ENCODE measurements around the gene TIAM1. TPM values are rescaled to one million over a fixed set of nuclear protein-coding genes. Genes with fewer than 3 reads are reported as not detected.

TIAM1 gene
- total RNA-seq, 6 donors from 2014 or later: 13.4 to 32.1 (median 19.5) TPM

- H3K27ac ChIP-seq: no peak overlapping the region
- no peak overlapping the region for H3K4me3 ChIP-seq
- ATAC-seq (ENCODE audit: low FRiP score in 2 of 2) (peak in 1 of 2 donors; percentile 46), DNase-seq (no peak)
- H3K4me1 ChIP-seq: no peaks in the 10 kb centered on the region
- no peaks in the 10 kb centered on the region for H3K27me3 ChIP-seq
- TF ChIP-seq POLR2AphosphoS5 (IDR thresholded peaks at IDR 0.05) (no peak), POLR2A (IDR thresholded peaks at IDR 0.05) (no peak), EP300 (IDR thresholded peaks at IDR 0.05) (no peak), CTCF (IDR thresholded peaks at IDR 0.05) (no peak)
- no peaks in the 10 kb centered on the region for H3K36me3 ChIP-seq
- H3K9me3 ChIP-seq: no peaks in the 10 kb centered on the region
These were observed 50.1 kb downstream of the TIAM1 start for GRCh38 chr21:31293986-31294385.

- no peaks in the 10 kb centered on the region for H3K4me1 ChIP-seq
- DNase-seq (no peak), ATAC-seq (ENCODE audit: low FRiP score in 2 of 2) (peak in 1 of 2 donors; percentile 44)
- TF ChIP-seq EP300 (IDR thresholded peaks at IDR 0.05) (no peak), CTCF (IDR thresholded peaks at IDR 0.05) (no peak), POLR2AphosphoS5 (IDR thresholded peaks at IDR 0.05) (no peak), POLR2A (IDR thresholded peaks at IDR 0.05) (no peak)
- WGBS, 2 donors: 95 to 96% methylated on average over 5 of the region's 5 CpGs
- H3K27me3 ChIP-seq: no peaks in the 10 kb centered on the region
- no peaks in the 10 kb centered on the region for H3K36me3 ChIP-seq
- H3K4me3 ChIP-seq: no peak overlapping the region
- H3K27ac ChIP-seq: no peak overlapping the region
- peaks cover 0 to 6% (median 0%) of the 10 kb centered on the region in 4 donors for H3K9me3 ChIP-seq
These were observed 53.3 kb downstream of the TIAM1 start for GRCh38 chr21:31290765-31291164.

- ATAC-seq (ENCODE audit: low FRiP score in 2 of 2) (no peak), DNase-seq (no peak)
- H3K9me3 ChIP-seq: peaks cover 0 to 6% (median 0%) of the 10 kb centered on the region in 4 donors
- WGBS, 2 donors: 68 to 76% methylated on average over 4 of the region's 4 CpGs
- no peak overlapping the region for H3K4me3 ChIP-seq
- no peaks in the 10 kb centered on the region for H3K27me3 ChIP-seq
- no peak for TF ChIP-seq EP300 (IDR thresholded peaks at IDR 0.05)
- TF ChIP-seq POLR2AphosphoS5 (IDR thresholded peaks at IDR 0.05): no peak
- no peak for TF ChIP-seq CTCF (IDR thresholded peaks at IDR 0.05)
- TF ChIP-seq POLR2A (IDR thresholded peaks at IDR 0.05): no peak
- no peak overlapping the region for H3K27ac ChIP-seq
- no peaks in the 10 kb centered on the region for H3K36me3 ChIP-seq
- no peaks in the 10 kb centered on the region for H3K4me1 ChIP-seq
These were observed 54.4 kb downstream of the TIAM1 start for GRCh38 chr21:31289702-31290101.

- WGBS, 2 donors: 95 to 97% methylated on average over 3 of the region's 3 CpGs
- Histone ChIP-seq H3K4me3 (no peak overlapping the region), H3K9me3 (peaks cover 0 to 6% (median 0%) of the 10 kb centered on the region in 4 donors), H3K27ac (no peak overlapping the region), H3K27me3 (no peaks in the 10 kb centered on the region), H3K4me1 (no peaks in the 10 kb centered on the region), H3K36me3 (no peaks in the 10 kb centered on the region)
- TF ChIP-seq POLR2AphosphoS5 (IDR thresholded peaks at IDR 0.05) (no peak), EP300 (IDR thresholded peaks at IDR 0.05) (no peak), CTCF (IDR thresholded peaks at IDR 0.05) (no peak), POLR2A (IDR thresholded peaks at IDR 0.05) (no peak)
- no peak for ATAC-seq (ENCODE audit: low FRiP score in 2 of 2)
- no peak for DNase-seq
These were observed 55.9 kb downstream of the TIAM1 start for GRCh38 chr21:31288191-31288590.

GRCh38 chr21:31287201-31287600, 56.9 kb downstream of the TIAM1 start:
- Histone ChIP-seq H3K36me3 (no peaks in the 10 kb centered on the region), H3K4me1 (no peaks in the 10 kb centered on the region), H3K4me3 (no peak overlapping the region), H3K27ac (no peak overlapping the region), H3K9me3 (peaks cover 0 to 6% (median 0%) of the 10 kb centered on the region in 4 donors), H3K27me3 (no peaks in the 10 kb centered on the region)
- no peak for TF ChIP-seq POLR2A (IDR thresholded peaks at IDR 0.05)
- no peak for TF ChIP-seq CTCF (IDR thresholded peaks at IDR 0.05)
- no peak for TF ChIP-seq POLR2AphosphoS5 (IDR thresholded peaks at IDR 0.05)
- TF ChIP-seq EP300 (IDR thresholded peaks at IDR 0.05): no peak
- DNase-seq (no peak), ATAC-seq (ENCODE audit: low FRiP score in 2 of 2) (no peak)
- WGBS, 2 donors: 96 to 99% methylated on average over 2 of the region's 2 CpGs
